Thoracic aorta (tissue), 2 donors: Measurements from ENCODE around the gene TRAK2. TPM values are rescaled to one million over a fixed set of nuclear protein-coding genes. Genes with fewer than 3 reads are reported as not detected.
"Not testable (repeated sequence)": the region's sequence is repeated elsewhere in the genome, so short reads cannot be mapped to it uniquely, and the experiment has no call there.

ENCODE experiments used
- ATAC-seq: fragments of 150-250 bp; one replicate; pipeline ENCODE4 v1.8.0; 2017; ENCODE audit warnings: low read depth; ENCODE audit not compliant: insufficient number of reproducible peaks, low FRiP score
- DNase-seq: peaks from one replicate; pipeline ENCODE4 v3.0.0-alpha.2; 2020; ENCODE audit warnings: low spot score
- H3K27ac ChIP-seq, 2 donors: fragments of 200-600 bp; sonication (generic); 1 replicate in 1 of 2; 2 replicates in 1 of 2; pipeline ENCODE4 v1.5.1; 2016; ENCODE audit warnings: mild to moderate bottlenecking in 2 of 2, moderate library complexity in 2 of 2
- H3K27me3 ChIP-seq: fragments of 200-600 bp; sonication (generic); replicated peaks from 2 replicates; pipeline ENCODE4 v1.6.0; 2016; ENCODE audit warnings: mild to moderate bottlenecking; ENCODE audit not compliant: insufficient read depth
- H3K36me3 ChIP-seq: fragments of 200-600 bp; sonication (generic); one replicate; pipeline ENCODE4 v1.5.1; 2016
- H3K4me1 ChIP-seq, 2 donors: fragments of 200-600 bp; sonication (generic); 1 replicate in 1 of 2; 2 replicates in 1 of 2; pipeline versions ENCODE4 v1.5.1 to v1.6.0; 2016; ENCODE audit warnings: low read depth in 2 of 2, mild to moderate bottlenecking in 1 of 2; ENCODE audit not compliant: control insufficient read depth in 1 of 2
- H3K4me3 ChIP-seq: fragments of 200-600 bp; sonication (generic); 2 replicates; pipeline ENCODE4 v1.5.1; 2016; ENCODE audit warnings: mild to moderate bottlenecking
- H3K9me3 ChIP-seq: fragments of 200-600 bp; sonication (generic); 2 replicates; pipeline ENCODE4 v1.5.1; 2016
- CTCF ChIP-seq: fragments of 200-600 bp; sonication (generic); IDR thresholded peaks from one replicate; pipeline ENCODE4 v1.5.1; 2019; ENCODE audit warnings: antibody characterized with exemption
- total RNA-seq, 2 donors: library from RNA; depleted of rRNA; stranded (reverse); fragments of >200 nt; gene quantifications; one replicate each; pipeline versions ENCODE4 v1.1.0 to v1.2.3, GENCODE V29; 2016

Gene TRAK2
- total RNA-seq, 2 donors from 2014 or later, result 69.3 to 88.5 TPM

- Histone ChIP-seq H3K36me3 (no peaks in the 10 kb centered on the region), H3K27ac (no peak overlapping the region), H3K9me3 (no peaks in the 10 kb centered on the region), H3K4me1 (peaks cover 27 to 62% of the 10 kb centered on the region in 2 donors), H3K4me3 (no peak overlapping the region), H3K27me3 (no peaks in the 10 kb centered on the region)
- no peak for TF ChIP-seq CTCF
- ATAC-seq, result no peak
- DNase-seq, result no peak
Measured at GRCh38 chr2:201436141-201436540, 15.1 kb downstream of the TRAK2 start.

- no peaks in the 10 kb centered on the region for H3K27me3 ChIP-seq
- DNase-seq (no peak), ATAC-seq (no peak)
- H3K4me3 ChIP-seq, result no peak overlapping the region
- peak overlapping the region; percentile 49 to 85 for H3K27ac ChIP-seq
- no peaks in the 10 kb centered on the region for H3K9me3 ChIP-seq
- no peaks in the 10 kb centered on the region for H3K36me3 ChIP-seq
- peaks cover 27 to 53% of the 10 kb centered on the region in 2 donors for H3K4me1 ChIP-seq
- TF ChIP-seq CTCF, result no peak
Measured at GRCh38 chr2:201433394-201433995, 17.8 kb downstream of the TRAK2 start.

GRCh38 chr2:201432621-201433393 lies 18.5 kb downstream of the TRAK2 start:
- Histone ChIP-seq H3K4me3 (peak overlapping the region; percentile 39), H3K4me1 (peaks cover 27 to 53% of the 10 kb centered on the region in 2 donors), H3K27ac (peak overlapping the region; percentile 49 to 85), H3K9me3 (no peaks in the 10 kb centered on the region), H3K36me3 (no peaks in the 10 kb centered on the region), H3K27me3 (no peaks in the 10 kb centered on the region)
- no peak for ATAC-seq
- no peak for TF ChIP-seq CTCF
- DNase-seq, result no peak

- no peak for TF ChIP-seq CTCF
- no peak for DNase-seq
- Histone ChIP-seq H3K36me3 (no peaks in the 10 kb centered on the region), H3K9me3 (no peaks in the 10 kb centered on the region), H3K27me3 (no peaks in the 10 kb centered on the region), H3K4me1 (peaks cover 27 to 56% of the 10 kb centered on the region in 2 donors), H3K27ac (peak overlapping the region; percentile 40 to 85), H3K4me3 (peak overlapping the region; percentile 39)
- ATAC-seq, result peak; percentile 78
Measured at GRCh38 chr2:201432038-201432620, 19.1 kb downstream of the TRAK2 start.

- Histone ChIP-seq H3K36me3 (no peaks in the 10 kb centered on the region), H3K27ac (peak overlapping the region in 1 of 2 donors; percentile 85), H3K9me3 (no peaks in the 10 kb centered on the region), H3K4me3 (no peak overlapping the region), H3K4me1 (peaks cover 27 to 54% of the 10 kb centered on the region in 2 donors), H3K27me3 (no peaks in the 10 kb centered on the region)
- no peak for TF ChIP-seq CTCF
- no peak for DNase-seq
- ATAC-seq, result no peak
Measured at GRCh38 chr2:201430839-201431238, 20.4 kb downstream of the TRAK2 start.

- H3K27me3 ChIP-seq, DNase-seq, H3K4me3 ChIP-seq, ATAC-seq, H3K36me3 ChIP-seq, H3K9me3 ChIP-seq, H3K27ac ChIP-seq: not testable (repeated sequence)
- H3K4me1 ChIP-seq, result peaks cover 27 to 49% of the 10 kb centered on the region in 2 donors
Measured at GRCh38 chr2:201430322-201430721, 20.9 kb downstream of the TRAK2 start.

- DNase-seq, H3K36me3 ChIP-seq, H3K9me3 ChIP-seq, H3K27me3 ChIP-seq, H3K4me3 ChIP-seq, ATAC-seq: not testable (repeated sequence)
- H3K27ac ChIP-seq, result peak overlapping the region in 1 of 2 donors; percentile 25
- peaks cover 31 to 46% of the 10 kb centered on the region in 2 donors for H3K4me1 ChIP-seq
Measured at GRCh38 chr2:201429835-201430234, 21.4 kb downstream of the TRAK2 start.
